Measurements from ENCODE around the gene ZNF337. TPM values are rescaled to one million over a fixed set of nuclear protein-coding genes. Genes with fewer than 3 reads are reported as not detected.

Gene ZNF337
- total RNA-seq, 1 experiment from 2014 or later, result 11.4 TPM

- DNase-seq (ENCODE audit: low read depth, low spot score), result no peak
- H3K4me2 ChIP-seq (ENCODE audit: low read length), result no peak overlapping the region
- ChIA-PET CTCF (no interaction called here), RAD21 (ENCODE audit: low non-redundant PET in 1 of 2, low total read pairs in 2 of 2, uncharacterized antibody in 2 of 2, unreplicated experiment in 2 of 2) (no interaction called here), POLR2A (no interaction called here)
- no peaks in the 10 kb centered on the region for H3K9me2 ChIP-seq (ENCODE audit: insufficient read depth)
- intact Hi-C loops (cut with micrococcal nuclease), result no loop called here
- no peak overlapping the region for H2AFZ ChIP-seq (ENCODE audit: low read depth, low read length, poor library complexity, severe bottlenecking)
- H3K79me2 ChIP-seq (ENCODE audit: insufficient read depth, low read length), result peaks cover 6% of the 10 kb centered on the region
- H4K20me1 ChIP-seq (ENCODE audit: insufficient read depth), result no peaks in the 10 kb centered on the region
- ATAC-seq, result no peak
- no peak for TF ChIP-seq ZNF274 (IDR thresholded peaks at IDR 0.05; ENCODE audit: low read depth, low read length)
- no peak for TF ChIP-seq REST (IDR thresholded peaks at IDR 0.05; ENCODE audit: low read depth)
- TF ChIP-seq SIN3A (IDR thresholded peaks at IDR 0.05; ENCODE audit: low read depth), result no peak
- no peak for TF ChIP-seq ZFX (IDR thresholded peaks at IDR 0.05)
- TF ChIP-seq TCF7L2 (IDR thresholded peaks at IDR 0.05; ENCODE audit: borderline replicate concordance, extremely low read depth, insufficient read depth, insufficient read length), result no peak
- no peak for TF ChIP-seq EGR1 (IDR thresholded peaks at IDR 0.05; ENCODE audit: low read depth)
- no peak for TF ChIP-seq SRF (IDR thresholded peaks at IDR 0.05; ENCODE audit: low read depth)
- no peak for TF ChIP-seq EZH2 (IDR thresholded peaks at IDR 0.05)
- no peak for TF ChIP-seq ZBTB33 (IDR thresholded peaks at IDR 0.05; ENCODE audit: extremely low read depth, insufficient replicate concordance, low read length)
- no peak for TF ChIP-seq ELF1 (IDR thresholded peaks at IDR 0.05; ENCODE audit: borderline replicate concordance, low read depth)
- TF ChIP-seq POLR2A (IDR thresholded peaks at IDR 0.05; ENCODE audit: borderline replicate concordance, extremely low read depth, insufficient read depth, insufficient read length), result no peak
- no peak for TF ChIP-seq JUND (IDR thresholded peaks at IDR 0.05)
- TF ChIP-seq CTCF (IDR thresholded peaks at IDR 0.05 in 2 of 3, conservative IDR thresholded peaks at IDR 0.05 in 1 of 3; ENCODE audit: borderline replicate concordance in 1 of 3, insufficient read depth in 1 of 3, low read depth in 2 of 3, low read length in 2 of 3), result no peak
- TF ChIP-seq RAD21 (IDR thresholded peaks at IDR 0.05; ENCODE audit: low read depth), result no peak
- no peak for TF ChIP-seq EZH2phosphoT487 (IDR thresholded peaks at IDR 0.05; ENCODE audit: borderline replicate concordance)
- no peak for TF ChIP-seq FOSL1 (IDR thresholded peaks at IDR 0.05; ENCODE audit: low read depth)
- TF ChIP-seq CBX3 (IDR thresholded peaks at IDR 0.05; ENCODE audit: low read depth), result no peak
- TF ChIP-seq ATF3 (IDR thresholded peaks at IDR 0.05), result no peak
- no peak for TF ChIP-seq POLR2AphosphoS5 (IDR thresholded peaks at IDR 0.05; ENCODE audit: low read depth, low read length)
- no peaks in the 10 kb centered on the region for H3K27me3 ChIP-seq (ENCODE audit: insufficient read depth, low read length)
- no peak overlapping the region for H3K4me3 ChIP-seq (replicated peaks in 1 of 2; ENCODE audit: low read depth in 1 of 2, low read length in 2 of 2)
- no TSS peak for BruUV-seq (replicated peaks)
- peaks cover 2 to 12% of the 10 kb centered on the region in 2 experiments; a peak in 2 of 4 replicates for H3K4me1 ChIP-seq (ENCODE audit: control insufficient read depth in 1 of 2, insufficient read depth in 2 of 2, low read length in 2 of 2)
- no peak overlapping the region for H3K27ac ChIP-seq (ENCODE audit: low read depth, low read length)
- no peak overlapping the region for H3K9ac ChIP-seq (ENCODE audit: low read length)
- H3K36me3 ChIP-seq (ENCODE audit: control insufficient read depth in 1 of 2, insufficient read depth in 2 of 2, low read length in 2 of 2), result no peaks in the 10 kb centered on the region
- no peaks in the 10 kb centered on the region for H3K9me3 ChIP-seq (ENCODE audit: control insufficient read depth in 1 of 2, insufficient read depth in 1 of 2, low read depth in 1 of 2, low read length in 2 of 2)
Measured at GRCh38 chr20:25629816-25630499, 66.7 kb downstream of the ZNF337 start.
